ENCODE measurements around the gene ZNF326. TPM values are rescaled to one million over a fixed set of nuclear protein-coding genes. Genes with fewer than 3 reads are reported as not detected.

Gene ZNF326
- total RNA-seq, 1 experiment from 2014 or later, result 39.0 TPM

GRCh38 chr1:89994231-89994804 is 592 bp upstream of the ZNF326 start:
- TF ChIP-seq CTCF (conservative IDR thresholded peaks at IDR 0.05), result no peak
- peaks cover 2% of the 10 kb centered on the region for H3K79me1 ChIP-seq (ENCODE audit: insufficient read depth, low read depth, low read length, poor library complexity, severe bottlenecking)
- no peak overlapping the region for H3K18ac ChIP-seq (ENCODE audit: insufficient read length, low read depth, low read length)
- H2BK120ac ChIP-seq (ENCODE audit: low read depth, low read length, poor library complexity, severe bottlenecking), result no peak overlapping the region
- DNase-seq, result no peak
- H4K8ac ChIP-seq (replicated peaks; ENCODE audit: insufficient read length, low read depth, low read length), result no peak overlapping the region
- H3K4me3 Mint-ChIP-seq, result peak overlapping the region; percentile 95 to 97
- H3K27me3 ChIP-seq (ENCODE audit: insufficient read depth, low read length), result no peaks in the 10 kb centered on the region
- H3K56ac ChIP-seq (ENCODE audit: insufficient read length, low read depth, low read length), result no peak overlapping the region
- H3T11ph ChIP-seq (ENCODE audit: low read length), result no peak overlapping the region
- H2BK20ac ChIP-seq (ENCODE audit: low read depth, low read length, poor library complexity, severe bottlenecking), result no peak overlapping the region
- peak overlapping the region; percentile 46 for H3K9ac ChIP-seq (ENCODE audit: extremely low read depth, insufficient read length, low read length)
- no peaks in the 10 kb centered on the region; a peak in 1 of 5 replicates for H3K9me3 Mint-ChIP-seq
- WGBS (ENCODE audit: extremely low coverage, insufficient read length, low lambda C conversion rate), result no CpG with 5 or more reads among the region's 16 CpGs
- H3K14ac ChIP-seq (ENCODE audit: insufficient read depth, low read length), result no peak overlapping the region
- no peak overlapping the region for H2BK15ac ChIP-seq (ENCODE audit: low read depth, low read length)
- no peak overlapping the region for H3K4ac ChIP-seq (ENCODE audit: low read depth, low read length)
- no peaks in the 10 kb centered on the region for H3K9me3 ChIP-seq (ENCODE audit: control insufficient read depth, low read depth, low read length)
- no peak overlapping the region for H3K23ac ChIP-seq (ENCODE audit: insufficient read length, low read depth, low read length)
- H2AK5ac ChIP-seq (ENCODE audit: insufficient read length, low read length), result no peak overlapping the region
- peak overlapping the region; percentile 54 for H3K4me2 ChIP-seq (ENCODE audit: insufficient read depth, insufficient read length, low read length)
- H4K91ac ChIP-seq (ENCODE audit: insufficient read length, low read depth, low read length), result no peak overlapping the region
- no peaks in the 10 kb centered on the region for H3K4me1 ChIP-seq (ENCODE audit: insufficient read depth, low read length)
- H3K79me2 ChIP-seq (ENCODE audit: insufficient read depth, low read length), result peaks cover 14% of the 10 kb centered on the region; the same call in 1 of the 2 replicates
- H4K20me1 ChIP-seq (ENCODE audit: control insufficient read depth, insufficient read depth, insufficient read length), result no peaks in the 10 kb centered on the region
- H2AFZ ChIP-seq (ENCODE audit: low read length), result peak overlapping the region; percentile 82
- peak overlapping the region; percentile 82 to 93 (median 91); a peak in 5 of 7 replicates for H3K27ac Mint-ChIP-seq
- peaks cover 52 to 56% of the 10 kb centered on the region in 2 experiments for H3K4me1 Mint-ChIP-seq
- no peak overlapping the region for H2BK12ac ChIP-seq (ENCODE audit: insufficient read length, low read depth, low read length)
- peaks cover 3% of the 10 kb centered on the region for H3K23me2 ChIP-seq (ENCODE audit: insufficient read length, low read depth, low read length, poor library complexity, severe bottlenecking)
- H3K36me3 Mint-ChIP-seq (ENCODE audit: insufficient read depth in 1 of 3, low read depth in 3 of 3), result peaks cover 5 to 18% (median 15%) of the 10 kb centered on the region in 3 experiments; a peak in 6 of 7 replicates
- no peaks in the 10 kb centered on the region for H3K27me3 Mint-ChIP-seq (ENCODE audit: low read depth)
- H3K27ac ChIP-seq (ENCODE audit: insufficient read length, low read depth, low read length), result peak overlapping the region; percentile 60
- H2BK5ac ChIP-seq (ENCODE audit: insufficient read length, low read length), result no peak overlapping the region
- H4K5ac ChIP-seq (ENCODE audit: insufficient read length, low read depth, low read length), result no peak overlapping the region

All from H9 (cell line).